GM19463 (cell line): ENCODE measurements around the gene RELL2.
A peak's percentile ranks its signal among the peaks of the same experiment; 100 is the strongest.

ENCODE experiments used
- ATAC-seq: cut with Tn5 transposase; IDR thresholded peaks from one replicate; pipeline ENCODE4 v1.9.1; 2021; ENCODE audit warnings: mild to moderate bottlenecking, moderate library complexity; ENCODE audit not compliant: unreplicated experiment

RELL2 gene

DNA sequence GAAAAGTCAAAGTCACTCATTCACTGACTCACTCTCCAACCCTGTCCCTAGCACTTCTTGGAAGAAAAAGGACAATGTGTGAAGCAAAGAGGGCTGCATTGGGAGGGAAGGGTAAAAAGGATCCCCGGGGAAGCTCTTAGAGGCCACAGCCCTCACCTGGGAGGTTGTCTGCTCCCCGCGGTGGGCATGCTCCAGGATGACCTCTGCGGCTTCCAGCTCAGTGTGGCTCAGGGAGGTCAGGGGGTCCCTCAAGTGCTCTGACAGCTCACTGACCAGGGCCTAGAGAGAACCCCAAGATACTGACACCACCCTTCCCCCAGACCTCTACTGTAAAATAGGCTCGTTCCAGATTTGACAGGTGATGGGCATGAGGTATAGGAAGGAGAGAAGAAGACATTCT is 10.4 kb downstream of the RELL2 start:
- ATAC-seq, result no peak

DNA sequence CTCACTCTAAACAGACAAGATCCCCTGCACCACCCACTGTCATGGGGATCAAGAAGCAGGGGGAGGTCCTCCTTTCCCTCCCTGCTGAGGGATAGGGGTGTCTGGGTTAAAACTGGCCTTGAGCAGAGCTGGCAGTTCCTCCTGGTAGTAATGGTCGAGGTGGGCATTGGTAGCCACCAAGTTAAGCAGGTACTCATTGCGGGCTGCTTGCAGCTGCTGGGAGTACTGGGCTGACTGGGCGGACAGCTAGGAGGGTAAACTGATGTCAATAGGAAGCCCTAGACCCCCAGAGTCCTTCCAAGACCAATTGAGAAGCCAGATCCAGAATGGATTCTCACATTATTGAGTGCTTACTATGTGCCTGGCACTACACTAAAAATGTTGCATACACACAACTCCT is 11.1 kb downstream of the RELL2 start:
- no peak for ATAC-seq

DNA sequence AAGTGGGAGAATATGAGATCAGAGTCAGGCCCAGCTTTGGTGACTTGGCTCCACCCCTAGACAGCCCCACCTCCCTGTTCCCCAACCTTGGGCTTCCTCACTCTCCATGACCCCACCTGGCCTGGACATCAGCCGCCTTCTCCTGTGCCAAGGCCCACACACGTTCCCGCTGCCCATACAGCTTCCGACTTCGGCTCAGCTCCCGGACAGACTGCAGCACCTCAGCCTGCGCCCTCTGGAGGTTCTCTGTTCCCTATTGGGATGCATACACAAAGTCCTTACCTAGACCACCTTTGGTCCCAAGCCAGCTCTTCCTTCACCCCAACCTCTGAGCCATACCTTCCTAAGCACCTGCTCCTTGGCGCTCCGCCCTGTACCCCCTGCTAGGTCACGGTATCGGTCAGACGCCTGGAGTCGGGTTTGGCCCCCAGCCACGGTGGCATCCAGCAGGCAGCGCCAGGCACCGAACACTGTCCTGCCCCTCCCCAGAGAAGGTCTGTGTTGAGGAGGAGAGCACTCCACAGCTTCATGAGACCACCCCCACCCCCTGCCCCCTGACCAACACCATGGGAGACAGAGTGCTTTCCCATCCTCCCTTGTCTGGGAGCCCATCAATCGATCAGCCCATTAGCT is 12.4 kb downstream of the RELL2 start:
- no peak for ATAC-seq

DNA sequence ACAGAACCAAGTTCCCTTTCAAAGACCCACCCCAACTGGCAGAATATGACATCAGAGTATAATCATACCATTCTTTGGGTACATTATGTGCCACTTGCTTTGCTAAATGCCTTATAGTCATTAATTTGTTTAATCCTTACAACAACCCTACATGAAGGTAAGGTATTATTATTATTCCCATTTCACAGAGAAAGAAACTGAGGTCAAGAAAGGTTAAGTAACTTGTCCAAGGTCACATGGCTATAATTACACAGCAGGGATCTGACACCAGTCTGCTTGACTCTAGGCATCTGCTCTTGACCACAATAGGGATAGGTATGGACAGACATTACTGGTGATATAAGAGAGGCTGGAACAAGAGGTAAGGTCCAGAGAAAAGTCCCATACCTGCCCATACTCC is 13.2 kb downstream of the RELL2 start:
- no peak for ATAC-seq

DNA sequence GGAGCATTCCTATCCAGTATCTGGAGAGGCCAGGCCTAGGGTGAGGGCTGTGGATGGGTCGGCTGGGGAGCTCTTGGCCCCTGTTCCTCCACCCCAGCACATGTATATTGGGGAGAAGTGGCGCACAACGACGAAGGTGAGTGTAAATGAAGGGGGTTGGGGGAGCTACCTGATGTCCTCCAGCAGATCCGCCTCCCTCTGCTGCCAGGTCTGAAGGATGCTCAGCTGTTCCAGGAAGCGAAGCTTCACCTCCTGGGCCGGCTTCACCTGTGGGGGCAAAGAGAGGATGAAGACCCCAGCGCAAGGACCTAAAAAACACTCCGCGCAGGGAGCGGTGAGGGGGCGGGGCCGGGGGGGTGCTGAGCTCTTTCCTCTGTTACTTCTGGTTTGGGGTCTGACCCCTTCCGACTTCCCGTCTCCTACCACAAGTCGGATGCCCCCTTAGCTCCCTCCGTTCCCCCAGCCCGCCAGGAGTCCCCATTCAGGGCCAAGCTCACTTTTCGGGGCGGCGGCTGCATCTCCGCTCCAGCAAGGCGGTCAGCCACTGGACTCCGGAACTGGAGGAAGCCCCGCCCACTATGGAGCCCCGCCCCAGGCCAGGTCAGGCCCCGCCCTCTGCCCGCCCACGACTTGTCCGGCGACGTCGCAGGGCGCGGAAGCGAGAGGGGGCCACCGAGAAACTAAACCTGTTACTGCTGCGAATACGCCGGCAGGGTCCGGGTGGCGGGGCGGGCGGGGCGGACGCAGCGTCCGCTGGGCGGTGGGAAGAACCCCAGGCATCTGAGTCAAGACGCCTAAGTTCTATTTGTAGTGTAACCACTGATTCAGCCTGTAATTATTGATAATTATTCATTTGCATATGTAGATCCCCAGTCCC is 14.3 kb downstream of the RELL2 start, which contains the start of gene FCHSD1:
Gene FCHSD1 (minus strand): TSS at position 568 of the 877 bp plus-strand sequence. CDS start 50 bp downstream, at position 518.
- ATAC-seq, result peak; percentile 97

DNA sequence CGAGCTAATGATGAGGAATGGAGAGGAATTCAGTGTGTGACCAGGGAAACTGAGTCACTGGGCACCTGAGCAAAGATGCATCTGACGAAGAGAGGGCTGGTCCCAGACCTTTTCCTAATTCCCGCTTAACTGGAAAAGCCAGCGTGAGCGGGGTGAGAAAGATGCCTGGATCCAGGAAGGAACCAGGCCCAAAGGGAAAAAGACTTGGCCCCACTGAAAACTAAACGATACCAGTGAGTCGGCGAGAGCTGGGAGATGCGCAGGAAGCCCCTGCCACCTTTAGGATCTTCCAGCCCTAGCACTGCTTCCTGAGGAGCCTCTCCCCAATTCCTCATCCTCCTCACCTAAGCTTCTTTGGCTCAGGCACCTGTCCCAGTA is 14.9 kb downstream of the RELL2 start:
- no peak for ATAC-seq

DNA sequence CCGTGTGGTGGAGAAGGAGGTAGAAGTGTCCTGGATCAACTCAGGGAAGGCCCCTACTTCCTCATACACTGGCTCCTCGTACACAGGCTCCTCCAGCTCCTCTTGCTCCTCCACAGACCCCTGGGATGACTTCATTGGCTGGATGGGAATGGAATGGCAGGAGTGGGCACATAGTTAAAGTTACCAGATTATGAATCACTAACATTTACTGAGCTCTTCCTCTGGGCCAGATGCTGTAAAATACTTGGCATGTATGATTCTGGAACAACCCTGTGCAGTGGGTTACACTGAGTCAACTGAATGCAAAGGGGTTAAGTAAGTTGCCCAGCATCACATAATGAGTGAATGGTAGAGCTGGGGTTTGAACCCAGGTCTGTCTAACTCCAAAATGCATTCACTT is 17.5 kb downstream of the RELL2 start:
- no peak for ATAC-seq

DNA sequence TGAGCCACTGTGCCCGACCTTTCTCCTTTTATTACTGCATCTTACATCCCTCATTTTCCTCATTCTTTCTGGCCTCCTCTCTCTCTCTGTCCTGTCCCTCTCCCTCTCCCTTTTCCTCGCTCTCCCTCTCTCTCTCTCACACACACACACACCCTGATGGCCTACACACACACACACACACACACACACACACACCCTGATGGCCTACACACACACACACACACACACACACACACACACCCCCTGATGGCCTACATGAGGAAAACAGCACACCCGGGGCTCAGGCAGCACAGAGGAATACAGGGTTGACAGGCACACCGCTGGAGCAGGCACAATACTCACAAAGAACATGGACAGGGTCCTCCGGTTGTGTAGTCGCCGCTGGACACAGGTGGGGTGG is 18.2 kb downstream of the RELL2 start:
- ATAC-seq, result no peak

DNA sequence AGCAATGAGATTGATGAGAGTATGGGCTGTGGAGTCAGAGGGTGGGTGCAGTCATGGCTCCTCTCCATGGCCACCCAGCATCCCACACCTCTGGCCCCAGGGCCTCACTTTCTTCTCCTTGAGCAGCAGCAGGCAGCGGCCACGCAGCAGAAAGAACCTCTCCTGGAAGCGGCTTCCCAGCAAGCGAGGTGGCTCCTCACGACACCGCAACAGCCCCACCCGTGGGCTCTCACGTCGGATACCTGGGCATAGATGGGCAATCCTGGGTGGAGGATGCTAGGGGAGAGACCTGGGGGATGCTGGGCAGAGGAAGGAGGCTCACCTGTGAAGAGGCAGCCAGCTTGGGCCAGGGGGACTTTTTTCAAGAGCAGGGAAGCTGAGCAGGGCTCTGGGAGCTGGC is 19.6 kb downstream of the RELL2 start:
- no peak for ATAC-seq

DNA sequence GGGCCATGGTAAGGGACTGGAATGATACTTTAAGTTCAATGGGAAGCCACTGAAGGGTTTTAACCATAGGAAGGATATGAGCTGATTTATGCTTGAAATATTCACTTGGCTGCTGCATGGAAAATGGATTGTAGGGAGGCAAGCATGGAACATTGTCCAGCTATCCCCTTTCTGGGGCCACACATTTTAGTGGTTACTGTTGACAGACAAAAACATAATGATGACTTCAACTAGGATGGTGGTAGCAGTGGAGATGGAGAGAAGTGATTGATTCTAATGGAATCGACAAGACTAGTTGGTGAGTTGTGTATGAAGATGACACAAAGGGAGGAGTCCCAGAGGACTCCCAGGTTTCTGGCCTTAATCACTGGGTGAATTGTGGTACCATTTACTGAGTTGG is 20.6 kb downstream of the RELL2 start:
- no peak for ATAC-seq

DNA sequence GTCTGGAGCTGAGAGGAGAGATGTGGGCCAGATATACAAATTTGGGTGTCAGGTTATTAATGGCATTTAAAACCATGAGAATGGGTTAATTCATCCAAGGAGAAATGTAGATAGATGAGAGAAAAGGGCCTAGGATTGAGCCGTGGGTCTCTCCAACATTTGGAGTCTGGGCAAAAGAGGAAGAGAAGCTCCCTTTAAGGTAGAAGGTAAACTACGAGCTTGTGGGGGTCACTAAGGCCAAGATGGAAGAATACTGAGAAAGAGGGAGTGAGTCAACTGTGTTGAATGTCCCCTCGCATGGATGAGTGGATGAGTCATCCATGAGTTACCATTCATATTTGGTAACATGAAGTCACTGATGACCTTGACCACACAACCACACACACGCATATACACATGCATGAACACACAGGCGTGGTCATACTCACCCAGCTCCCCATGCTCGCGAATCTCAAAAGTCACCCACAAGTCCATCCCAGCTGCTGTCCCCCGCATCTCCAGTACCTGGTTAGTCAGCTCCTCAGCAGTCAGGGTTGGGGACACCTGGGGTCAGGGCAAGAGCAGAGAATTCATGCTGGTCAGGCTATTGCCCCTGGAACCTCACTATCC is 21.2 kb downstream of the RELL2 start:
- ATAC-seq, result peak; percentile 87

DNA sequence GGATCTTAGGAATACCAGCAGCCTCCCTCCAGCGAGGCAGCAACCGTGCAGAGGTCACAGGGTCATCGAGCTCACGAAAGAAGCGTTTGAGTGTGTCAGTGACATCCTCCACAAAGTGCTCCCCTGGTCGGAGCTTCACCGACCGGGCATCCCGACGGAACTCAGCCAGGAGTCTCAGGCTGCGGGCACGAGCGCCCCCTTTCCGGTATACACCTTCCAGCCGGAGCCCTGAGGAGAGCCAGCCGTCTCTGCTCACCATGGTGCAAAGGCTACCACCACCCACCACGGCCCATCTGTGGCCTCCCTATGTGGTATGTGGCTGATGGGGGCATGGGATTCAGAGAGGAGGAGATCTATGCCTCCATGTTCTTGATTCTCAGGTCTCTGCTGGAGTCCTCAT is 25.2 kb downstream of the RELL2 start:
- ATAC-seq, result no peak

DNA sequence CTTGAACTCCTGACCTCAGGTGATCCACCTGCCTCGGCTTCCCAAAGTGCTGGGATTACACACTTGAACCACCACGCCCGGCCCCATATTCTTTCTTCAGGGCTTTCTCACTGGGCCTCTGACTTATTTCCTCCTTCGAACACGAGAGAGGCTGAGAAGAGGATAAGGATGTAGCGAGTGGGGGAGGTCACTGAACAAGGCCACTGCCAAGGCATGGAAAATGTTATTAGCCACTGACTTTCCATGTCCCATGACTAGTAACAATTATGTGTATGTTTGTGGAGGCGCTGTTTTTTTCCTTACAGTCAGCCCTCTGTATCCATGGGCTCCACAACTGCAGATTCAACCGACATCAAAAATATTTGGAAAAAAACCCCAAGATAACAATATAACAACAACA is 26.7 kb downstream of the RELL2 start:
- no peak for ATAC-seq

DNA sequence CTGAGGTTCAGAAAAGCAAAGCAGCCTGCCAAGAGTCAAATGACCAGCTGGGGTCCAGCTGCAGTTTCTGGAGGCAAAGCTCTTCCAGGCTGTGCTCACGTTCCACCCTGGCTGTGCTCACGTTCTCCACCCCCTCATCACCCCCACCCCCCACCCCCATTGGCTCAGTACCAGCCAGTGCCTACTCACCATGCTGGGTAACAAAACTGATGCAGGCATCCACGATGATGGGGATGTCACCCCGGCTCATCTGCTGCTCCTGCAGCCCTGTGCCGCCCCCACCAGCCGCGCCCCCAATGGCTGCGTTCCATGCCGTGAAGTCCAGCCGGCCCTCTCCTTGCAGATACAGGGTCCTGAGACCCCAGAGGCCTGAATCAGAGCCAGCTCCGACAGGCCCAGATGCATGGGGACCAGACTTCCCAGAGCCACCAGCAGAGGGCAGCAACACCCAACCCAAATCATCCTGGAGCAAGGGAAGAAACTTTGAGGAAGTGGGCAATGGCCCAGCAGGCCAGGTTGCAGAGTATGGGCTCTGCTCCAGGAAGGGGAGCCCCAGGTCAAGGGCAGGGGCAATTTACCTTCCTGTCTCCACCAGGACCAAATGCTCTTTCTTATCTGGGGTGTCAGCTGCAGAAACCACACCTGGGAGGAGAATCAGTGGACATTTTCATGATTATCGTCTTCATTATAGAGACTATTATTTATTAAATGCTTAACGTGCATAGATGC is 28.1 kb downstream of the RELL2 start:
- ATAC-seq, result peak; percentile 98

DNA sequence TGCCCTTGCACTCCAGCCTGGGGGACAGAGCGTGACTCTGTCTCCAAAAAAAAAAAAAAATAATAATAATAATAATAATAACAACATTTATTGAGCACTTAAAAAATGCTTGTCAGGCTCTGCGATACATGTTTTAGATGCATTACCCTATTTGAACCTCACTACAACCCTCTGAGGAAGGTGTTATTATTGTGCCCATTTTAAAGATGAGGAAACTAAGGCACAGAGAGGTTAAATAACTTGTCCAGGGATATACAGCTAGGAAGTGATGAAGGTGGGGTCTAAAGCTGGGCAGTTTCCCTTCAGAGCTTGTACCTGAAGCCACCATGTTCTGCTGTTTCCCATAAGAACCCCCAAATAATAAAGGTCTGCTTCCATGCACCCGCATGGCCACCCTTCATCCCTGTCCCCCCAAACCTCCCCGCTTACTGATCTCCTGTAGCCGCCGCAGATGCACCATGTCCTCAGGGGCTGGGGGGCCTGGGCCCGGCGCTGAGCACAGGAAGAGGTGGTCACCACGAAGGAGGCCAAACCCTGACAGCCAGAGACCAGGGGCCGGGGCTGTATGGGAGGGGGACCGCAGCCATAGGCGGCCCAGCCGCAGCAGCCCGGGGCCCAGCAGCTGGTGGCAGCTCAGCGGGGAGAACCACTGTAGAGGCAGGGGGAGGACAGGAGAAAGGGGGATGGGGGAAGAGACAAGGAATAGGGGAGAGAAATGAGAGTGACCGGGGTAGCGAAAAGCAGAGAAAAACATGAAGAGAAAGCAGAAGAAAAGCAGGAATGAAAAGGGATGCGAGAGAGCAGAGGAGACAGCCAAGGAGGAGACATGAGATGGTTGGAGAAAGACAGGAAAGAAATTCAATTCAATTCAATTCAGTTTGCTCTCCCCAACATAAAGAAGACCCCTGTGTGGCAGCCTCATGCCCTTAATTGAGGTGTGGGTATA is 29.5 kb downstream of the RELL2 start:
- ATAC-seq, result no peak

DNA sequence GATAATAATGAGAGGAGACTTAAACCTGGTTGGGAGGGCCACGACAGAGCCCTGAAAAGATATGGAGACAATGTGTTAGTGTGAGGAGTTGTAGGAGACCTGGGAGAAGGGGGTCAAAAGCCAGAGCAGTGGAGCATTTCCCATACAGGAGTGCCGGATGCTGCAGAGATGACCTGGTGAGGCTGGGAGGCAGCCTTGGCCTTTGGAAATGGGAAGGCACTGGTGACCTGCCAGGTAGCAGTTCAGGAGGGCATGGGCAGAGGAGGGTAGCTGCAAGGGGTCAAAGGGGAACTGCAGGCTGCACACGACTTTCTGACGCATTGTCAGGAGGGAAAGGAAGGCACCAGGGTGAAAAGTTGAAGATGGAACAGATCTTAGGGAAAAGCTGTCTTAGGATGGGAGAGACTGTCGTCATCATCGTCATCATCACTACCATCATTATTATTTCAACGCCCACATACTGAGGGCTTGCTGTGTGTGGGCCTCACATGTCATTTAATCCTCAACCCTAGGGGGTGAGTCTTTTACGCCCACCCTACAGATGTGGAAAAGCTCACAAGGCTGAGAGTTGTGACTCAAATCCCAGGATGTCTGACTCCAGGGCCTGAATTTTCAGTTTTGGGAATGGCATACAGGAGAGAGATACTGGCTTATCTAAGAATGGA is 31.9 kb downstream of the RELL2 start:
- ATAC-seq, result no peak

DNA sequence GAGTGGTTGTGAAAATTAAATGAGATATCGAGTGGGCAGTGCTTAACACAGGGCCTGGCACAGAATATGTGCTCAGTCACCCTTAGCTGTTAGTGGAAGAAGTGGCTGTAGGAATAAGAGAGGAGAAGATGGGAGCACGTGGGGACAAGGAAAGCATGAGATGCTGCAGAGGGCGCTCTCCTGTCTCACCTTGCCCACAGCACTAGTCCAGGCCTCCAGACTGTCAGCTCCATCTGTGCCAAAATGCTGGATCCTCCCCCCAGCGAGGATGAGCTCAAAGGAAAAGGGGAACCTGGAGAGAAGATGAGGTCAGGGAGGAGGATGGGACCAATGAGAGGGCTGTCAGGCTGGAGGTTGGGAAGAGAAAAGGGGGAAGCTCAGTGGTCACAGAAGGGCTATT is 32.7 kb downstream of the RELL2 start:
- no peak for ATAC-seq

DNA sequence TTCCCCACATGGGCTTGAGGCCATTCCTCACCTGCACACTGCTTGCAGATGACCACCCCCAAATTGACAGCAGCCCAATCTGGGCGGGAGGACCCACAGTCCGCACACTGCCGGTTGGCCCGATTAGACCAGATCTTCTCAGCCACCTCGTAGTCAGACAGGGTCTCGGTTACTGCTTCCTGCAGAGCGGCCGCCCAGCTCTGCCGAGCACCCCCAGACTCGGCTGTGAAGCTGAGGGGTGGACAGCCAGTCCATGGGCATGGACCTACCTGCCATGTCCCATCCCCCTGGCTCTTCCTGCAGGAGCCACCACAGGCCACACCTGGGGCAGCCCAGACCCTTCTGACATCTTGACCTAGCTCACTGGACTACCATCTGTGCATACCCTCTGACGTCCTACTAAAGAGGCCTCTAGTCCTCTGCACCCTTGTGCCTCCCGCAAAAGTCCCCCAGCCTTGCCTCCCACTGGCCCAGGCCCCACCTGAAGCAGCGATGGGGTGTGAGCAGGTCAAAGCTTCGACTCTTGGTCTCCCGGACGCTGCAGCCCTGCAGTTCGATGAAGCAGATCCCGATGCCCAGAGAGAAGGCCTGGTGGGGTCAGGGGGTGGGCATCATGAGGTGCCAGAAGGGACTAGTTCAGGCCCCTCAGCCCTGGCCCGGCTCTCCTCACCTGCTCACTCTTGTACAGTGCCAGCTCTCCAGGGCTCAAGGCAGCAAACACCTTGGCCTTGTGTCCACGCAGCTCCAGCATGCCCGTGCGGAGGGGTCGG is 35.5 kb downstream of the RELL2 start:
- no peak for ATAC-seq
